BJ (cell line): Measurements from ENCODE around the gene SCAPER. TPM values are rescaled to one million over a fixed set of nuclear protein-coding genes. Genes with fewer than 3 reads are reported as not detected.

Source experiments
- CTCF ChIA-PET: fragments of 350-600 bp; formaldehyde crosslinking; extraction: SDS; loops from one replicate; lab custom pipeline; 2021; ENCODE audit warnings: antibody characterized with exemption, inconsistent platforms; lab: Yijun Ruan, JAX
- POLR2A ChIA-PET: fragments of 300-600 bp; sonication (Branson Sonifier 250); formaldehyde crosslinking; extraction: SDS; loops from one replicate; lab custom pipeline; 2021; ENCODE audit warnings: antibody characterized with exemption; lab: Charles Lee
- DNase-seq: peaks from one replicate; pipeline ENCODE4 v3.0.0-alpha.2; 2011; ENCODE audit warnings: low read depth
- H3K27me3 ChIP-seq: 2 replicates; pipeline ENCODE4 v1.6.0; 2011; ENCODE audit warnings: low read length; ENCODE audit not compliant: control insufficient read depth, insufficient read depth
- H3K36me3 ChIP-seq: 2 replicates; pipeline ENCODE4 v1.5.1; 2011; ENCODE audit warnings: low read length; ENCODE audit not compliant: control insufficient read depth, insufficient read depth
- H3K4me3 ChIP-seq: 2 replicates; pipeline ENCODE4 v1.5.1; 2011; ENCODE audit warnings: low read depth, mild to moderate bottlenecking, control low read depth, low read length
- polyA plus RNA-seq: library from polyadenylated mRNA; depleted of rRNA; stranded (reverse); fragments of >200 nt; gene quantifications from 2 replicates; pipeline ENCODE4 v1.2.3, GENCODE V29; 2011
- TF ChIP-seq, protein P1 (sequence below): IDR thresholded peaks from 2 replicates; pipeline ENCODE4 v1.5.1; 2011; ENCODE audit warnings: low read depth, mild to moderate bottlenecking, control low read depth, inconsistent platforms, low read length, moderate library complexity; ENCODE audit not compliant: insufficient read depth

SCAPER gene
- polyA plus RNA-seq, 1 experiment: 2.3 TPM

DNA sequence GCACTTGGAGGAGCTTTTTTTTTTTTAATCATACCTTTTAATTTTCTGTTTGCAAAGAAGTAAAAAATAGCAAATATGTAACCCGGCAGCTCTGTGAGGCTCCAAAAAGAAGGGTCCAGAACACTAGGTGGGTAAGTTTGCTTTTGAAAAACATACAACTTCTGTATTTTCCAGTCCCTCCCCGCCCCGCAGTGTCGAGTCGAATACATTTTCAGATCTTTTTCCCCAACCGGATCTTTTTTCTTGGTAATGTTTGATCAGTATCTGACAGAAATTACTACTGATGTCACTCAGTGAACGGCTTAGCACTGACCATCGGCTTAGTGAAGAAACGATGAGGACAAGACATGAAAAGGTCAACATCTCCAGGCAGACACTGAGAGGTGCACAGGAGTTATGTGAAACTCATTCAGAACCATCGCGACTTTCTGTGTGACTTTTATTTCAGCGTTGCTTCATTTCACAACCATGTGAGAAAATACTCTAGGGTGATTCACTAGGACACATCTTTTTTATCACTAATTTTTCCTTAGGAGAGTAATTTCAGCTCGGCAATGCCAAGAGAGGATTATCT lies 557.6 kb downstream of the SCAPER start:
- DNase-seq: no peak
- Histone ChIP-seq H3K36me3 (no peaks in the 10 kb centered on the region), H3K27me3 (no peaks in the 10 kb centered on the region), H3K4me3 (peak overlapping the region; percentile 47)
- TF ChIP-seq, protein P1, sequence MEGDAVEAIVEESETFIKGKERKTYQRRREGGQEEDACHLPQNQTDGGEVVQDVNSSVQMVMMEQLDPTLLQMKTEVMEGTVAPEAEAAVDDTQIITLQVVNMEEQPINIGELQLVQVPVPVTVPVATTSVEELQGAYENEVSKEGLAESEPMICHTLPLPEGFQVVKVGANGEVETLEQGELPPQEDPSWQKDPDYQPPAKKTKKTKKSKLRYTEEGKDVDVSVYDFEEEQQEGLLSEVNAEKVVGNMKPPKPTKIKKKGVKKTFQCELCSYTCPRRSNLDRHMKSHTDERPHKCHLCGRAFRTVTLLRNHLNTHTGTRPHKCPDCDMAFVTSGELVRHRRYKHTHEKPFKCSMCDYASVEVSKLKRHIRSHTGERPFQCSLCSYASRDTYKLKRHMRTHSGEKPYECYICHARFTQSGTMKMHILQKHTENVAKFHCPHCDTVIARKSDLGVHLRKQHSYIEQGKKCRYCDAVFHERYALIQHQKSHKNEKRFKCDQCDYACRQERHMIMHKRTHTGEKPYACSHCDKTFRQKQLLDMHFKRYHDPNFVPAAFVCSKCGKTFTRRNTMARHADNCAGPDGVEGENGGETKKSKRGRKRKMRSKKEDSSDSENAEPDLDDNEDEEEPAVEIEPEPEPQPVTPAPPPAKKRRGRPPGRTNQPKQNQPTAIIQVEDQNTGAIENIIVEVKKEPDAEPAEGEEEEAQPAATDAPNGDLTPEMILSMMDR: no peak
- ChIA-PET POLR2A (interaction anchor here (1.2 kb wide), 1 partner anchor 11 kb away, joined by 3 read pairs; the partner anchor contains the start of gene ISL2), CTCF (interaction anchor here (1.0 to 2.5 kb wide), 5 partner anchors 9 to 519 kb away, joined by 3 to 9 read pairs (median 3); partner anchors contain the start of gene ISL2)

DNA sequence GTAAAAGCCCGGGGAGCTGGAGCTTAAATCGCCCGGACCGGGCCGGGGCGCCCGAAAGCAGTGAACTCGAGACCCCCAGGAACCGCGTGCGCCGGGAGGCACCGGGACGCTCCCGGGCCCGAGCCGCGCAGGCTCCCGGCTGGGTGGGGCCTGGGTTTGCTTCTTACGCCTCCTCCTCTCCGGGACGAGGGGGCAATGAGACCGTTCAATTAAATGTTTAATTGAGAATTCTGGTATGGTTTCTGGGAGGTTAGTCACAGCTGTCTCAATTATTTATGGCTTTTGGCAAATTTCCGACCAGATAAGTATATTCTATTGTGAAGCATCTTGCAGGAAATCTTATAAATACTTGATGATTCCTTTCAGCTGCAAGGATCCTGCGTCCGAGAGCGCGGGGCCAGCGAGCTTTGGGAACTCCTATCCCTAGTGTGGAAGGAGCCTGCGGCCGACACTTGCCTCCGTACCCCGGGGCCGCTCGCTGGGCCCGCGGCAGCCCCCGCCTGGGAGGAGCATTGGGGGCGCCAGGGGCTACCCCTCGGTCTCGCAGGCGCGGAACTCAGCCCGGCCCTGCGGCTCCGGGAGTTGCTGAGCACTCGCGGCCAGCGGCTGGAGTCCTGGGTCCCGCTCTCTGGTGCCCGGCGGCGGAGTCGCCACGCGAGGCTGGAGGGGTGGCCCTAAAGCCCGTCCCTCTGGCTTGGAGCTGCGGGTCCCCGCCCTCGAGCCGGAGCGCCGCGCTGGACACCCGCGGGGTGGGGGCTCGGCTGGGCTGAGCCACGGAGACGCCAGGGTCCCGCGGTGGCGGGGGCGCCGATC lies 558.3 kb downstream of the SCAPER start:
- POLR2A ChIA-PET: interaction anchor here (1.2 kb wide), 1 partner anchor 11 kb away, joined by 3 read pairs; the partner anchor contains the start of gene ISL2
- Histone ChIP-seq H3K27me3 (no peaks in the 10 kb centered on the region), H3K4me3 (peak overlapping the region; percentile 47), H3K36me3 (peaks cover under 1% of the 10 kb centered on the region; the same call in 1 of the 2 replicates)
- TF ChIP-seq, protein P1: no peak
- DNase-seq: peak; percentile 71
- CTCF ChIA-PET: interaction anchor here (1.1 to 2.5 kb wide), 6 partner anchors 10 to 519 kb away, joined by 3 to 9 read pairs (median 4); partner anchors contain the start of gene ISL2

DNA sequence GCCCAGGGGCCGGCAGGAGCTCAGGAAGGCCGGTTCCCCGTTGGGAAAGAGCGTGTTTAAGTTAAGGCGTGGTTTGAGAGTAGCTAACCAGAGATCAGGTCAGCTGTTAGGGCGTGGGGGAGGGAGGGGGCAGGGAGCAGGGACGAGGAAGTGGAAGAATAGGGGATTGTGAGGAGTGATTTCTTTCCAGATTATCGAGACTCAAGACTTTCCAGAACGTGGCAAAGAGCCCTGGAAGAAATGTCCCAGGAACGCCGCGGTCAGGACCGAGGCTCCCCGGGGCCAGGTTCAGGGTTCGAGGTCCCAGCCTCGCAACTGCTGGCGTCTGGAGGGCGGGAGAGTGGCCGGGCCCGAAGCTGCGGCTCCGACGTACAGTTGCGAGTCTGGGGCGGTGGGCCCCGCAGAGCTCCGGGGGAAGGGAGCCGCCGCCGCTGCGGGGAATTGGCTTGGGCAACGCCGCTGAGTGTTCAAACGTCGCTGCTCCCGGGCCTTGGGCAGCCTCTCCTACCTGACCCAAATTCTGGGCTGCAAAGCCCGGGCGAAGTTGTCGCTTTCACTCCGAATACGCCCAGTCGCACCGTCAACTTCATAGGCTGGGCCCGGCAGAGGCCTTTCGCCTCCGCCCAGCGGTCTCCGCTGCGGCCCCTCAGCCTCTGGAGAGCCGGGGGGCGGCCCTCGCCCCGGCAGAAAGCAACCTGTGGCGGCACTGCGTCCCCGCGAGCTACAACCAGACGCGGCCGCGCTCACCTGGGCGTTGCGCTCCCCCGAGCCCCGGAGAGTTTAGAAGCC lies 559.1 kb downstream of the SCAPER start:
- DNase-seq: no peak
- ChIA-PET POLR2A (interaction anchor here (0.6 to 0.9 kb wide), 3 partner anchors 9 to 156 kb away, joined by 3 to 8 read pairs (median 7); partner anchors contain the start of gene ISL2), CTCF (interaction anchor here (1.1 to 2.5 kb wide), 5 partner anchors 10 to 334 kb away, joined by 4 to 9 read pairs (median 4); partner anchors contain the start of gene ISL2)
- H3K4me3 ChIP-seq: peak overlapping the region; percentile 47
- H3K27me3 ChIP-seq: no peaks in the 10 kb centered on the region
- H3K36me3 ChIP-seq: peaks cover 5% of the 10 kb centered on the region
- TF ChIP-seq, protein P1: no peak

DNA sequence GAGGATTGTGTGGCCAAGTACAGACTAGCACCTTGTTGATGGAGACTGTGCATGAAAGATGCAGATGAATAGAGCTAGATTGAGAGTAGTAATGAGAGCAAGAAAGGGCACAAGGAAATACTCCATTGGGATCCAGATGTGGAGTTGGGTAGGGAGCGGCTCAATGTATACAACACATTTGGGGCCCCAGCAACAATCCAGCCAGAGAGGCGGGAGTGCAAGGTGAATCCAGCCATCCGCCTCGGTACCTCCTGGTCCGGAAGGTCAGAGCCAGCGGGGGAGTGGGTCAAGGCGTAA lies 559.6 kb downstream of the SCAPER start:
- peak overlapping the region; percentile 47 for H3K4me3 ChIP-seq
- TF ChIP-seq, protein P1: no peak
- H3K27me3 ChIP-seq: no peaks in the 10 kb centered on the region
- ChIA-PET CTCF (interaction anchor here (0.8 to 2.5 kb wide), 7 partner anchors 9 to 521 kb away, joined by 4 to 9 read pairs (median 4); partner anchors contain the start of gene ISL2), POLR2A (interaction anchor here (0.6 to 0.9 kb wide), 3 partner anchors 9 to 156 kb away, joined by 3 to 8 read pairs (median 7); partner anchors contain the start of gene ISL2)
- DNase-seq: no peak
- H3K36me3 ChIP-seq: peaks cover 8% of the 10 kb centered on the region
